WTC11 (cell line): ENCODE measurements around the gene MAGEB3.

Source experiments
- E2F1 ChIP-seq: sonication (generic); formaldehyde crosslinking; IDR thresholded peaks from 2 replicates; pipeline ENCODE4 v1.8.0; 2022; ENCODE audit warnings: mild to moderate bottlenecking, missing genetic modification reagents
- ETV6 ChIP-seq: sonication (generic); formaldehyde crosslinking; IDR thresholded peaks from 2 replicates; pipeline ENCODE4 v1.8.1; 2022; ENCODE audit warnings: mild to moderate bottlenecking, missing genetic modification reagents
- NFYB ChIP-seq: sonication (generic); formaldehyde crosslinking; conservative IDR thresholded peaks from 2 replicates; pipeline ENCODE4 v1.8.0; 2022; ENCODE audit warnings: low read depth, missing genetic modification reagents
- SP1 ChIP-seq: sonication (generic); formaldehyde crosslinking; conservative IDR thresholded peaks from 2 replicates; pipeline ENCODE4 v1.8.1; 2022; ENCODE audit warnings: missing genetic modification reagents
- ZNF121 ChIP-seq: sonication (generic); formaldehyde crosslinking; IDR thresholded peaks from 2 replicates; pipeline ENCODE4 v1.8.0; 2023; ENCODE audit warnings: missing genetic modification reagents
- ZNF281 ChIP-seq: sonication (generic); formaldehyde crosslinking; IDR thresholded peaks from 2 replicates; pipeline ENCODE4 v1.8.0; 2023; ENCODE audit warnings: mild to moderate bottlenecking, missing genetic modification reagents
- ZNF416 ChIP-seq: fragments of 250-450 bp; sonication (Bioruptor Pico); IDR thresholded peaks from 2 replicates; pipeline ENCODE4 v1.9.0; 2021; ENCODE audit warnings: mild to moderate bottlenecking, inconsistent platforms
- TF ChIP-seq, protein P1 (sequence below): fragments of 200-600 bp; IDR thresholded peaks from 2 replicates; pipeline ENCODE4 v1.8.0; 2022; ENCODE audit warnings: antibody characterized with exemption

DNA sequence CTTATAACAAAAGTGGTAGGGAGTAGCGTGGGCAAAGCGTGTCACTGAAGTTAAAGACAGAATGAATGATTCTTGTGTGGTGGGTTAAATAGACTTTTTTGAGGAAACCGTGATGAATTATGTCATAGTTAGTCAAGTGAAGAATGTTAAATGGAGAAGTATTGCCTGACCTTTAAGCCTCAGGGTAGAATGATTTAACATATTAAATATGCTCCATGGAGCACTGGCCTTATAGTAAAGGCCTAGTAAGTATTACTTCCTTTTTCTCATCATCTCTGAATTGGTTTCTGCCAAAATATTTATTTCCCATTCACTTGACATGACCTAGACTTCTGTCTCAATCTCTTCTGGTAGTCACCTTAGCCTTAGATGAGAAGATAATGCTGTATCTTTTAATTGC lies 40.2 kb downstream of the MAGEB3 start:
- TF ChIP-seq ZNF416 (CRISPR knock-in tag) (no peak), E2F1 (no peak), NFYB (CRISPR knock-in tag) (no peak), SP1 (CRISPR knock-in tag) (no peak), ETV6 (CRISPR knock-in tag) (no peak), ZNF281 (no peak), ZNF121 (no peak)
- TF ChIP-seq, protein P1, sequence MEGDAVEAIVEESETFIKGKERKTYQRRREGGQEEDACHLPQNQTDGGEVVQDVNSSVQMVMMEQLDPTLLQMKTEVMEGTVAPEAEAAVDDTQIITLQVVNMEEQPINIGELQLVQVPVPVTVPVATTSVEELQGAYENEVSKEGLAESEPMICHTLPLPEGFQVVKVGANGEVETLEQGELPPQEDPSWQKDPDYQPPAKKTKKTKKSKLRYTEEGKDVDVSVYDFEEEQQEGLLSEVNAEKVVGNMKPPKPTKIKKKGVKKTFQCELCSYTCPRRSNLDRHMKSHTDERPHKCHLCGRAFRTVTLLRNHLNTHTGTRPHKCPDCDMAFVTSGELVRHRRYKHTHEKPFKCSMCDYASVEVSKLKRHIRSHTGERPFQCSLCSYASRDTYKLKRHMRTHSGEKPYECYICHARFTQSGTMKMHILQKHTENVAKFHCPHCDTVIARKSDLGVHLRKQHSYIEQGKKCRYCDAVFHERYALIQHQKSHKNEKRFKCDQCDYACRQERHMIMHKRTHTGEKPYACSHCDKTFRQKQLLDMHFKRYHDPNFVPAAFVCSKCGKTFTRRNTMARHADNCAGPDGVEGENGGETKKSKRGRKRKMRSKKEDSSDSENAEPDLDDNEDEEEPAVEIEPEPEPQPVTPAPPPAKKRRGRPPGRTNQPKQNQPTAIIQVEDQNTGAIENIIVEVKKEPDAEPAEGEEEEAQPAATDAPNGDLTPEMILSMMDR = no peak
